GDM1 (cell line): Measurements from ENCODE around the gene OPN1MW2.
"Not testable (repeated sequence)": the region's sequence is repeated elsewhere in the genome, so short reads cannot be mapped to it uniquely, and the experiment has no call there.

ENCODE experiments used
- DNase-seq: peaks from one replicate; lab custom pipeline; 2025; lab: John Stamatoyannopoulos, UW

Gene OPN1MW2

GRCh38 chrX:154219456-154219855 is at the start of gene OPN1MW2:
Gene OPN1MW2, plus strand, starts transcription at chrX:154219756. Its CDS starts 60 bp downstream, at chrX:154219816.
- not testable (repeated sequence) for DNase-seq

- not testable (repeated sequence) for DNase-seq
Observed at GRCh38 chrX:154172535-154172943, 47.0 kb upstream of the OPN1MW2 start.

- not testable (repeated sequence) for DNase-seq
Observed at GRCh38 chrX:154174356-154174755, 45.2 kb upstream of the OPN1MW2 start.

GRCh38 chrX:154182296-154182695 is 37.3 kb upstream of the OPN1MW2 start, which contains the start of gene OPN1MW:
Gene OPN1MW, plus strand, starts transcription at chrX:154182596. Its CDS starts 82 bp downstream, at chrX:154182678.
- DNase-seq: not testable (repeated sequence)

- not testable (repeated sequence) for DNase-seq
Observed at GRCh38 chrX:154183794-154184193, 35.8 kb upstream of the OPN1MW2 start.

- DNase-seq: not testable (repeated sequence)
Observed at GRCh38 chrX:154192846-154193245, 26.7 kb upstream of the OPN1MW2 start.

- DNase-seq: not testable (repeated sequence)
Observed at GRCh38 chrX:154194316-154194715, 25.2 kb upstream of the OPN1MW2 start.

GRCh38 chrX:154196466-154196865 is 23.1 kb upstream of the OPN1MW2 start:
- DNase-seq: not testable (repeated sequence)

- DNase-seq: not testable (repeated sequence)
Observed at GRCh38 chrX:154209670-154210418, 9.7 kb upstream of the OPN1MW2 start.

- DNase-seq: not testable (repeated sequence)
Observed at GRCh38 chrX:154211057-154211456, 8.5 kb upstream of the OPN1MW2 start.

GRCh38 chrX:154211499-154211898 is 8.1 kb upstream of the OPN1MW2 start:
- not testable (repeated sequence) for DNase-seq

- not testable (repeated sequence) for DNase-seq
Observed at GRCh38 chrX:154225292-154225691, 5.7 kb downstream of the OPN1MW2 start.

- DNase-seq: not testable (repeated sequence)
Observed at GRCh38 chrX:154226706-154227105, 7.2 kb downstream of the OPN1MW2 start.

- not testable (repeated sequence) for DNase-seq
Observed at GRCh38 chrX:154231443-154231842, 11.9 kb downstream of the OPN1MW2 start.

GRCh38 chrX:154233620-154234019 is 14.1 kb downstream of the OPN1MW2 start:
- not testable (repeated sequence) for DNase-seq

GRCh38 chrX:154238939-154239559 is 19.5 kb downstream of the OPN1MW2 start:
- not testable (repeated sequence) for DNase-seq

GRCh38 chrX:154239982-154240503 is 20.5 kb downstream of the OPN1MW2 start:
- DNase-seq: not testable (repeated sequence)

- DNase-seq: not testable (repeated sequence)
Observed at GRCh38 chrX:154247377-154248045, 28.0 kb downstream of the OPN1MW2 start.

- not testable (repeated sequence) for DNase-seq
Observed at GRCh38 chrX:154248076-154248475, 28.5 kb downstream of the OPN1MW2 start.

GRCh38 chrX:154257282-154257681 is 37.7 kb downstream of the OPN1MW2 start, which contains the start of gene OPN1MW3:
Gene OPN1MW3, plus strand, starts transcription at chrX:154257582. Its CDS starts 38 bp downstream, at chrX:154257620.
- DNase-seq: not testable (repeated sequence)

GRCh38 chrX:154258711-154259110 is 39.2 kb downstream of the OPN1MW2 start:
- DNase-seq: not testable (repeated sequence)

- not testable (repeated sequence) for DNase-seq
Observed at GRCh38 chrX:154263072-154263471, 43.5 kb downstream of the OPN1MW2 start.
